Erythroblast (primary cell): ENCODE data around the gene GUCY2C.

Experiments used
- GATA1 ChIP-seq: IDR thresholded peaks from 2 replicates; pipeline ENCODE4 v1.6.1; 2011; ENCODE audit warnings: low read depth, mild to moderate bottlenecking, control low read depth, low read length, moderate library complexity
- POLR2A ChIP-seq: IDR thresholded peaks from 2 replicates; pipeline ENCODE4 v1.6.1; 2011; ENCODE audit warnings: mild to moderate bottlenecking, low read length

- no peak for TF ChIP-seq POLR2A
- no peak for TF ChIP-seq GATA1
Observed at GRCh38 chr12:14656846-14657245, 39.6 kb downstream of the GUCY2C start.
